GM12878 (cell line): ENCODE data around the gene CHCHD3. TPM values are rescaled to one million over a fixed set of nuclear protein-coding genes. Genes with fewer than 3 reads are reported as not detected.

Experiments
- PRDM15 ChIP-seq: fragments of 450-650 bp; formaldehyde crosslinking; IDR thresholded peaks from 2 replicates; pipeline ENCODE4 v1.4.0; 2020; ENCODE audit warnings: mild to moderate bottlenecking, moderate library complexity
- ZBED1 ChIP-seq: IDR thresholded peaks from 2 replicates; pipeline ENCODE4 v1.6.1; 2016; ENCODE audit warnings: borderline replicate concordance
- polyA plus RNA-seq, 11 experiments: library from polyadenylated mRNA; depleted of rRNA in 4 of 11; unstranded in 6 of 11; stranded (reverse) in 5 of 11; fragments of >200 nt; fragmentation: Nextera tagmentation in 4 of 11; fragmentation: Illumina TruSeq in 1 of 11; extraction: Ambion mirVana in 4 of 11; extraction: Trizol in 1 of 11; gene quantifications; 1 replicate in 1 of 11; 2 replicates in 10 of 11; pipeline versions ENCODE4 v1.2.1 to v1.2.3, GENCODE V29; 2011 to 2016; ENCODE audit warnings: inconsistent platforms in 2 of 11, missing spikeins in 2 of 11, low read depth in 1 of 11
- total RNA-seq, 4 experiments: library from RNA; depleted of rRNA in 3 of 4; stranded (reverse); fragments of >200 nt in 3 of 4; fragmentation: Illumina TruSeq in 1 of 4; extraction: Trizol in 1 of 4; gene quantifications; 2 replicates each; pipeline versions ENCODE4 v1.2.1 to v1.2.3, GENCODE V29; 2013 to 2021
- TF ChIP-seq, protein P1 (sequence below): IDR thresholded peaks from 2 replicates; pipeline ENCODE4 v1.6.1; 2012; ENCODE audit warnings: improper control_type of control experiment, low read depth, low read length; ENCODE audit not compliant: insufficient replicate concordance
- TF ChIP-seq, protein P2 (sequence below): IDR thresholded peaks from 2 replicates; pipeline ENCODE4 v1.6.1; 2012; ENCODE audit warnings: mild to moderate bottlenecking, low read depth, low read length

Gene CHCHD3
- total and polyA plus RNA-seq, 10 of the 15 experiments (the other 5 are each of a cell fraction or from before 2014, with no cell fraction given) = 38.3 to 178 (median 96.2) TPM

GRCh38 chr7:133117452-133117851 is 35.6 kb upstream of the CHCHD3 start (continued):
- TF ChIP-seq PRDM15 (no peak), ZBED1 (no peak)
- TF ChIP-seq, protein P1, sequence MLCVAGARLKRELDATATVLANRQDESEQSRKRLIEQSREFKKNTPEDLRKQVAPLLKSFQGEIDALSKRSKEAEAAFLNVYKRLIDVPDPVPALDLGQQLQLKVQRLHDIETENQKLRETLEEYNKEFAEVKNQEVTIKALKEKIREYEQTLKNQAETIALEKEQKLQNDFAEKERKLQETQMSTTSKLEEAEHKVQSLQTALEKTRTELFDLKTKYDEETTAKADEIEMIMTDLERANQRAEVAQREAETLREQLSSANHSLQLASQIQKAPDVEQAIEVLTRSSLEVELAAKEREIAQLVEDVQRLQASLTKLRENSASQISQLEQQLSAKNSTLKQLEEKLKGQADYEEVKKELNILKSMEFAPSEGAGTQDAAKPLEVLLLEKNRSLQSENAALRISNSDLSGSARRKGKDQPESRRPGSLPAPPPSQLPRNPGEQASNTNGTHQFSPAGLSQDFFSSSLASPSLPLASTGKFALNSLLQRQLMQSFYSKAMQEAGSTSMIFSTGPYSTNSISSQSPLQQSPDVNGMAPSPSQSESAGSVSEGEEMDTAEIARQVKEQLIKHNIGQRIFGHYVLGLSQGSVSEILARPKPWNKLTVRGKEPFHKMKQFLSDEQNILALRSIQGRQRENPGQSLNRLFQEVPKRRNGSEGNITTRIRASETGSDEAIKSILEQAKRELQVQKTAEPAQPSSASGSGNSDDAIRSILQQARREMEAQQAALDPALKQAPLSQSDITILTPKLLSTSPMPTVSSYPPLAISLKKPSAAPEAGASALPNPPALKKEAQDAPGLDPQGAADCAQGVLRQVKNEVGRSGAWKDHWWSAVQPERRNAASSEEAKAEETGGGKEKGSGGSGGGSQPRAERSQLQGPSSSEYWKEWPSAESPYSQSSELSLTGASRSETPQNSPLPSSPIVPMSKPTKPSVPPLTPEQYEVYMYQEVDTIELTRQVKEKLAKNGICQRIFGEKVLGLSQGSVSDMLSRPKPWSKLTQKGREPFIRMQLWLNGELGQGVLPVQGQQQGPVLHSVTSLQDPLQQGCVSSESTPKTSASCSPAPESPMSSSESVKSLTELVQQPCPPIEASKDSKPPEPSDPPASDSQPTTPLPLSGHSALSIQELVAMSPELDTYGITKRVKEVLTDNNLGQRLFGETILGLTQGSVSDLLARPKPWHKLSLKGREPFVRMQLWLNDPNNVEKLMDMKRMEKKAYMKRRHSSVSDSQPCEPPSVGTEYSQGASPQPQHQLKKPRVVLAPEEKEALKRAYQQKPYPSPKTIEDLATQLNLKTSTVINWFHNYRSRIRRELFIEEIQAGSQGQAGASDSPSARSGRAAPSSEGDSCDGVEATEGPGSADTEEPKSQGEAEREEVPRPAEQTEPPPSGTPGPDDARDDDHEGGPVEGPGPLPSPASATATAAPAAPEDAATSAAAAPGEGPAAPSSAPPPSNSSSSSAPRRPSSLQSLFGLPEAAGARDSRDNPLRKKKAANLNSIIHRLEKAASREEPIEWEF = no peak
- TF ChIP-seq, protein P2, sequence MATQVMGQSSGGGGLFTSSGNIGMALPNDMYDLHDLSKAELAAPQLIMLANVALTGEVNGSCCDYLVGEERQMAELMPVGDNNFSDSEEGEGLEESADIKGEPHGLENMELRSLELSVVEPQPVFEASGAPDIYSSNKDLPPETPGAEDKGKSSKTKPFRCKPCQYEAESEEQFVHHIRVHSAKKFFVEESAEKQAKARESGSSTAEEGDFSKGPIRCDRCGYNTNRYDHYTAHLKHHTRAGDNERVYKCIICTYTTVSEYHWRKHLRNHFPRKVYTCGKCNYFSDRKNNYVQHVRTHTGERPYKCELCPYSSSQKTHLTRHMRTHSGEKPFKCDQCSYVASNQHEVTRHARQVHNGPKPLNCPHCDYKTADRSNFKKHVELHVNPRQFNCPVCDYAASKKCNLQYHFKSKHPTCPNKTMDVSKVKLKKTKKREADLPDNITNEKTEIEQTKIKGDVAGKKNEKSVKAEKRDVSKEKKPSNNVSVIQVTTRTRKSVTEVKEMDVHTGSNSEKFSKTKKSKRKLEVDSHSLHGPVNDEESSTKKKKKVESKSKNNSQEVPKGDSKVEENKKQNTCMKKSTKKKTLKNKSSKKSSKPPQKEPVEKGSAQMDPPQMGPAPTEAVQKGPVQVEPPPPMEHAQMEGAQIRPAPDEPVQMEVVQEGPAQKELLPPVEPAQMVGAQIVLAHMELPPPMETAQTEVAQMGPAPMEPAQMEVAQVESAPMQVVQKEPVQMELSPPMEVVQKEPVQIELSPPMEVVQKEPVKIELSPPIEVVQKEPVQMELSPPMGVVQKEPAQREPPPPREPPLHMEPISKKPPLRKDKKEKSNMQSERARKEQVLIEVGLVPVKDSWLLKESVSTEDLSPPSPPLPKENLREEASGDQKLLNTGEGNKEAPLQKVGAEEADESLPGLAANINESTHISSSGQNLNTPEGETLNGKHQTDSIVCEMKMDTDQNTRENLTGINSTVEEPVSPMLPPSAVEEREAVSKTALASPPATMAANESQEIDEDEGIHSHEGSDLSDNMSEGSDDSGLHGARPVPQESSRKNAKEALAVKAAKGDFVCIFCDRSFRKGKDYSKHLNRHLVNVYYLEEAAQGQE = no peak
